Ovary (tissue), 3 donors: ENCODE data around the gene PLPP2.

Experiments used
- EP300 ChIP-seq: sonication (generic); formaldehyde crosslinking; IDR thresholded peaks from one replicate; pipeline ENCODE4 v1.6.1; 2017; ENCODE audit warnings: antibody characterized with exemption
- POLR2A ChIP-seq: fragments of 450-650 bp; IDR thresholded peaks from one replicate; pipeline ENCODE4 v1.6.1; 2017; ENCODE audit warnings: antibody characterized with exemption, mild to moderate bottlenecking, moderate library complexity
- TF ChIP-seq, protein P1 (sequence below), 3 donors: fragments of 450-650 bp in 2 of 3; fragments of 200-600 bp in 1 of 3; IDR thresholded peaks; one replicate each; pipeline versions ENCODE4 v1.5.1 to v1.8.0; 2016 to 2022; ENCODE audit warnings: antibody characterized with exemption in 3 of 3, mild to moderate bottlenecking in 1 of 3
- donor health status: DM: no; HTN: no; CAD: no.

DNA sequence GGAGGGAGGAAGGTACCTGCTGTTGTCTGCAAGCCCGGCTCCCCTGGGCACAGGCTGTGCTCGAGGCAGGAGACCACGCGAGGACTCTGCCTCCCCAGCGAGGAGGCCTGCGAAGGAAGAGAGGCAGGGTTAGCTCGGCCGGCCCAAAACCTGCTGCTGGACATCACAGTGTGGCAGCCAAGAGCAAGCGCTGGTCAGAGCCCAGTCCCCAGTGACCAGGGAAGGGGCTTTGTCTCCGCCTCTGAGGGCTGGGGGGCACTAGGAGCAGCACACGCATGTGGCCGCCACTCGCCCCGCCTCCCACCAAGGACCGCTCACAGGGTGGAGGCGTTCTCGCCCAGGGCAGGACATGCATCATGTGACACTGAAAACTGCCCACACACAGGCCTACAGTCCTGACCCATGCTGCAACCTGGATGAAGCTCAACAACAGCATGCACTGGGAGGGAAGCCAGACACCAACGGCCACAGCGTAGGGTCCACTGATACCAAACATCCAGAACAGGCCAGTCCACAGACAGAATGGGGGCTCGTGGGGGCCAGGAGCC lies 44.9 kb upstream of the PLPP2 start:
- TF ChIP-seq, protein P1, sequence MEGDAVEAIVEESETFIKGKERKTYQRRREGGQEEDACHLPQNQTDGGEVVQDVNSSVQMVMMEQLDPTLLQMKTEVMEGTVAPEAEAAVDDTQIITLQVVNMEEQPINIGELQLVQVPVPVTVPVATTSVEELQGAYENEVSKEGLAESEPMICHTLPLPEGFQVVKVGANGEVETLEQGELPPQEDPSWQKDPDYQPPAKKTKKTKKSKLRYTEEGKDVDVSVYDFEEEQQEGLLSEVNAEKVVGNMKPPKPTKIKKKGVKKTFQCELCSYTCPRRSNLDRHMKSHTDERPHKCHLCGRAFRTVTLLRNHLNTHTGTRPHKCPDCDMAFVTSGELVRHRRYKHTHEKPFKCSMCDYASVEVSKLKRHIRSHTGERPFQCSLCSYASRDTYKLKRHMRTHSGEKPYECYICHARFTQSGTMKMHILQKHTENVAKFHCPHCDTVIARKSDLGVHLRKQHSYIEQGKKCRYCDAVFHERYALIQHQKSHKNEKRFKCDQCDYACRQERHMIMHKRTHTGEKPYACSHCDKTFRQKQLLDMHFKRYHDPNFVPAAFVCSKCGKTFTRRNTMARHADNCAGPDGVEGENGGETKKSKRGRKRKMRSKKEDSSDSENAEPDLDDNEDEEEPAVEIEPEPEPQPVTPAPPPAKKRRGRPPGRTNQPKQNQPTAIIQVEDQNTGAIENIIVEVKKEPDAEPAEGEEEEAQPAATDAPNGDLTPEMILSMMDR (IDR thresholded peaks at IDR 0.05): no peak
- TF ChIP-seq POLR2A: no peak
- TF ChIP-seq EP300: no peak
